Bronchial epithelial cell (primary cell): ENCODE data around the gene EPHB2. TPM values are rescaled to one million over a fixed set of nuclear protein-coding genes. Genes with fewer than 3 reads are reported as not detected.

Experiments
- DNase-seq: peaks from one replicate; pipeline ENCODE4 v3.0.0-alpha.2; 2010; ENCODE audit warnings: low read depth
- FAIRE-seq: peaks from 2 replicates; lab custom pipeline; 2011; peaks lifted over from hg19 to GRCh38; lab: Jason Lieb, UNC
- H3K27me3 ChIP-seq: 2 replicates; pipeline ENCODE4 v1.5.1; 2011; ENCODE audit warnings: low read length; ENCODE audit not compliant: control insufficient read depth, insufficient read depth
- H3K36me3 ChIP-seq: 2 replicates; pipeline ENCODE4 v1.5.1; 2011; ENCODE audit warnings: low read length; ENCODE audit not compliant: control insufficient read depth, insufficient read depth
- H3K4me3 ChIP-seq: 2 replicates; pipeline ENCODE4 v1.5.1; 2011; ENCODE audit warnings: mild to moderate bottlenecking, low read depth, low read length, control low read depth
- total RNA-seq: library from RNA; depleted of rRNA; stranded (reverse); fragments of >200 nt; gene quantifications from 2 replicates; pipeline ENCODE4 v1.2.1, GENCODE V29; 2014
- TF ChIP-seq, protein P1 (sequence below): IDR thresholded peaks from 2 replicates; pipeline ENCODE4 v1.5.1; 2011; ENCODE audit warnings: mild to moderate bottlenecking, moderate library complexity, low read length, control low read depth, inconsistent platforms; ENCODE audit not compliant: insufficient read depth, severe bottlenecking

The EPHB2 gene
- total RNA-seq, 1 donor from 2014 or later: 10.0 TPM

DNA sequence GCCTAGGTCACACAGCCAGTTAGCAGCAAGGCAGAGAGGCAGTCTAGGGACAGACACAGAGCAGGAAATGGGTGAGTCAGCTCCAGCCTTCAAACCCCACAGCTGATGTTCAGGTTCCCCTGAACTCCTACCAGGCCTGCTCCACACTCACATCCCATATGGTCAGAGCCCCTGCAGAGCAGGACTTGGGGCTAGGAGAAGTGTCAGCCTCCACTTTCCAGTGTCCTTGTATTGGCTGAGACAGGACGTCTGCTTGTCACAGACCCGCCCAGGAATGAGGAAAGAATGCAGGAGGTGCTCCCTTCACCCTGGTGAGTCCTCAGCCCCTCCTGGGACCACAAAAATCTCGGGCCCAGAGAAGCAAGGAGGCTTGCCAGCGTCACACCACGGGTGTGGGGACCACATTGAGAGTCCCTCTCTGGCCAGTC is 169.5 kb downstream of the EPHB2 start:
- Histone ChIP-seq H3K36me3 (no peaks in the 10 kb centered on the region), H3K27me3 (no peaks in the 10 kb centered on the region), H3K4me3 (no peak overlapping the region)
- TF ChIP-seq, protein P1, sequence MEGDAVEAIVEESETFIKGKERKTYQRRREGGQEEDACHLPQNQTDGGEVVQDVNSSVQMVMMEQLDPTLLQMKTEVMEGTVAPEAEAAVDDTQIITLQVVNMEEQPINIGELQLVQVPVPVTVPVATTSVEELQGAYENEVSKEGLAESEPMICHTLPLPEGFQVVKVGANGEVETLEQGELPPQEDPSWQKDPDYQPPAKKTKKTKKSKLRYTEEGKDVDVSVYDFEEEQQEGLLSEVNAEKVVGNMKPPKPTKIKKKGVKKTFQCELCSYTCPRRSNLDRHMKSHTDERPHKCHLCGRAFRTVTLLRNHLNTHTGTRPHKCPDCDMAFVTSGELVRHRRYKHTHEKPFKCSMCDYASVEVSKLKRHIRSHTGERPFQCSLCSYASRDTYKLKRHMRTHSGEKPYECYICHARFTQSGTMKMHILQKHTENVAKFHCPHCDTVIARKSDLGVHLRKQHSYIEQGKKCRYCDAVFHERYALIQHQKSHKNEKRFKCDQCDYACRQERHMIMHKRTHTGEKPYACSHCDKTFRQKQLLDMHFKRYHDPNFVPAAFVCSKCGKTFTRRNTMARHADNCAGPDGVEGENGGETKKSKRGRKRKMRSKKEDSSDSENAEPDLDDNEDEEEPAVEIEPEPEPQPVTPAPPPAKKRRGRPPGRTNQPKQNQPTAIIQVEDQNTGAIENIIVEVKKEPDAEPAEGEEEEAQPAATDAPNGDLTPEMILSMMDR: no peak
- DNase-seq (peak; percentile 46), FAIRE-seq (peak; percentile 36)

DNA sequence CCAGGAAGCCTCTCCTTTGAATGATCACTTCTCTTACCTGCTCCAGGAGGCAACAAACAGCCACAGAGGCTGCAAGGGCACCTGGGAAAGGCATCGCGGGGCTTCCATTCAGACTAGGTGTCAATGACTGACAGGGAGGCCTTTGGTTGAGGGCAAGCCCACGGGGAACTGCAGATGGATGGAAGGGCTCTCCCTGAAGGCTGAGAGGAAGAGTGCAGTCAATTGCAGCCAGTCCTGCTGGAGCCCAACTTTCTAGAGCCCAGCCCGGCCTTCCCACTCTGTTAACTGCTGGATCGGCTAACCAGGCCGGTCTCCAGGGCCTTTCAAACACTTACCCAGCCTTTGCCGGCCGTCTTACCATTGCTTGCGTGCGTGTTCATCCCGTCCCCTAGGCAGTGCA is 172.8 kb downstream of the EPHB2 start:
- no peak for DNase-seq
- Histone ChIP-seq H3K4me3 (no peak overlapping the region), H3K27me3 (no peaks in the 10 kb centered on the region), H3K36me3 (no peaks in the 10 kb centered on the region)
- TF ChIP-seq, protein P1: no peak
- no peak for FAIRE-seq

DNA sequence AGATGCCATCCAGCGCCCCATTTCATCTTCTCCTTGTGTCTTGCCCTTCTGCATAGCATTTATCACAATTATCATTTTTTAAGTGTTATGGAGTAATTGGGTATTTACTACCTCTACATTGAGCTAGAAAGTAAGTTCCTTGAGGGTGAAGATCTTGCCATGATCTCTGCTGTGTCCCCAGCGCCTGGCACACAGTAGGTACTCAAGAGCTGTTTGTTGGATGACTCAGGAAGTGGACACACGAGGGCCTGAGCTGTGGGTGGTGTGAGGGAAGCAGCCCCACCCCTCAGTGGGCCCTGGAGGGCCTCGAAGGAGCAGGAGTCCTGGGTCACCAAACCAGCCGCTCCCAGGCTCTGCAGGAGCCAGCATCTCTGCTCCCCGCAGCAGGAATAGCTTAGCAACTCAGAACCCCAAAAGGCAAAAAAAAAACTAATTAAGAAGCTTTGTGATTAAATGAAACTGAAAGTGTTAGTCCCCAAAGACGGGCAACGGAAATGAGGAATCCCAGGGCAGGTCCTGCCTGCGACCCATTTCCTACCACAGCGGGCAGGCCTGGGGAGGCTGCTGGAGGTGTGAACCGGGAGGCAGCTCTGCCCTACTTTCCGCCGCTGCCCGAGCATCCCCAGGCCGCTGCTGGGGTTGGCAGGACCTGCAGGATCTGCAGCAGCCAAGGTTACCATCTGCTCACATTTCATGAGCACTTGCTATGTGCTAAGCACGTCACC is 174.3 kb downstream of the EPHB2 start:
- DNase-seq (no peak), FAIRE-seq (no peak)
- TF ChIP-seq, protein P1: no peak
- Histone ChIP-seq H3K4me3 (no peak overlapping the region), H3K36me3 (no peaks in the 10 kb centered on the region), H3K27me3 (no peaks in the 10 kb centered on the region)

DNA sequence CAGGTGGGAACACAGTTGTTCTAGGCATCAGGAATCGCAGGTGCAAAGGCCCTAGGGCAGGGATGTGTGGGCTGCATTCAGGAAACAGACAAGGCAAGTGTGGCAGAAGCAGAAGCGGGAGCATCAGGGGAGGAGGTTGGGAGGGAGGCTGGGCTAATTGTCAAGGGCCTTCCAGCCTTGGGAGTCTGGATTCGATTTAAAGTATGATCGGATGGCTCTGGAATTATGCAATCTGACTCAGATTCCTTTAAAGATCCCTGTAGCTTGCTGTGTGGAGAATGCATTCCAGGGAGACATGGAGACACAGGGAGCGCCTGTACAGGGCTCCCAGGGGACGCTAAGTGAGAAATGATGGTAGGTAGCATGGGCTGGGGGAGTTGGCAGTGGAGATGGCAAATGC is 175.6 kb downstream of the EPHB2 start:
- TF ChIP-seq, protein P1: no peak
- no peaks in the 10 kb centered on the region for H3K36me3 ChIP-seq
- no peak overlapping the region for H3K4me3 ChIP-seq
- FAIRE-seq: no peak
- DNase-seq: no peak
- H3K27me3 ChIP-seq: no peaks in the 10 kb centered on the region

DNA sequence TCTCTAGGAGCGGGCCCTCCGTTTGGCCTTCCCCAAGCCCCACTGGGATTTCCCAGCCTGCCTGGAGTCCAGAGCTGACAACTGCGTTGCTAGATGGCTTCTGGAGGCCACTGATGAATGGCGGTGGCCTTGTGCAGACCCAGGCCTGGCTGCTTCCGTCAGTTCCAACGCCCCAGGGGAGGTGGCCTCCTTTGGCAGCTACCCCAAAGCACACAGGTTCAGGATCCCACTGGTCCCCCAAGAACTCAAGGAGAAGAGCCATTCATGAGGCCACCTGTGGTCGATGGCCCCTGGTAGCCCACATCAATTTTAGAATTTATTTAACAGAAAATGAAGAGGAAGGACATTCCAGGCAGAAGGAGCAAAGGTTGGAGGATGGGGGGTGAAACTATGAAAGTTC is 176.9 kb downstream of the EPHB2 start:
- no peaks in the 10 kb centered on the region for H3K27me3 ChIP-seq
- DNase-seq (no peak), FAIRE-seq (no peak)
- TF ChIP-seq, protein P1: no peak
- no peaks in the 10 kb centered on the region for H3K36me3 ChIP-seq
- H3K4me3 ChIP-seq: no peak overlapping the region
